Measurements from ENCODE around the gene OR1J1.
A peak's percentile ranks its signal among the peaks of the same experiment; 100 is the strongest.

OR1J1 gene

GRCh38 chr9:122477826-122478225 is at the start of gene OR1J1:
Gene OR1J1 (minus strand): TSS chr9:122477926. CDS start chr9:122477926, 0 bp downstream.
- no peak for DNase-seq

GRCh38 chr9:122527193-122527592 is 49.5 kb upstream of the OR1J1 start, which contains the start of gene OR1N1:
Gene OR1N1 (minus strand): TSS chr9:122527293. CDS start chr9:122527293, 0 bp downstream.
- DNase-seq, result no peak

GRCh38 chr9:122526602-122527001 is 48.9 kb upstream of the OR1J1 start:
- no peak for DNase-seq

- no peak for DNase-seq
These were observed 41.6 kb upstream of the OR1J1 start for GRCh38 chr9:122519376-122519775.

- no peak for DNase-seq
These were observed 41.1 kb upstream of the OR1J1 start, which contains the start of gene OR1J4 for GRCh38 chr9:122518841-122519240. Gene OR1J4 (plus strand): TSS chr9:122519141. CDS start chr9:122519141, 0 bp downstream.

GRCh38 chr9:122518226-122518625 is 40.5 kb upstream of the OR1J1 start:
- no peak for DNase-seq

- DNase-seq, result no peak
These were observed 32.8 kb upstream of the OR1J1 start, which contains the start of gene OR1J2 for GRCh38 chr9:122510502-122510901. Gene OR1J2 (plus strand): TSS chr9:122510802. CDS start chr9:122510802, 0 bp downstream.

GRCh38 chr9:122506964-122507363 is 29.2 kb upstream of the OR1J1 start:
- DNase-seq, result no peak

GRCh38 chr9:122498883-122499288 is 21.2 kb upstream of the OR1J1 start:
- DNase-seq, result no peak

- no peak for DNase-seq
These were observed 1.3 kb upstream of the OR1J1 start for GRCh38 chr9:122479062-122479461.

GRCh38 chr9:122477346-122477745 is 380 bp downstream of the OR1J1 start:
- DNase-seq, result no peak

GRCh38 chr9:122475717-122476116 is 2.0 kb downstream of the OR1J1 start:
- no peak for DNase-seq

- DNase-seq, result no peak
These were observed 3.2 kb downstream of the OR1J1 start for GRCh38 chr9:122474561-122474960.

GRCh38 chr9:122468735-122469134 is 9.0 kb downstream of the OR1J1 start:
- no peak for DNase-seq

- no peak for DNase-seq
These were observed 11.3 kb downstream of the OR1J1 start for GRCh38 chr9:122466456-122466855.

- peak; percentile 4 for DNase-seq
These were observed 12.8 kb downstream of the OR1J1 start for GRCh38 chr9:122464633-122465567.

GRCh38 chr9:122463828-122464632 is 13.7 kb downstream of the OR1J1 start:
- DNase-seq, result peak; percentile 1

GRCh38 chr9:122457787-122458186 is 19.9 kb downstream of the OR1J1 start:
- DNase-seq, result no peak

- no peak for DNase-seq
These were observed 21.6 kb downstream of the OR1J1 start for GRCh38 chr9:122456123-122456522.

GRCh38 chr9:122453677-122454135 is 24.0 kb downstream of the OR1J1 start:
- no peak for DNase-seq

GRCh38 chr9:122446819-122447484 is 30.8 kb downstream of the OR1J1 start:
- DNase-seq, result no peak

GRCh38 chr9:122445155-122445749 is 32.5 kb downstream of the OR1J1 start:
- DNase-seq, result no peak

All from NCI-H187 treated with DMSO at 0.1 percent for 48 hours (cell line).